ENCODE results near the gene DNAH11.

GRCh38 chr7:21947056-21947455 lies 404.2 kb downstream of the DNAH11 start:
- no peak for TF ChIP-seq GATA2 (IDR thresholded peaks at IDR 0.05; ENCODE audit: low read depth, low read length)
- no peak for TF ChIP-seq GATA3 (IDR thresholded peaks at IDR 0.05; ENCODE audit: low read depth, low read length)

Data from SH-SY5Y (cell line).